Fibroblast of lung (primary cell): Measurements from ENCODE around the gene DNMT1.

Experiments used
- EZH2 ChIP-seq: IDR thresholded peaks from 2 replicates; pipeline ENCODE4 v1.5.1; 2012; ENCODE audit warnings: low read length, control low read depth, mild to moderate bottlenecking; ENCODE audit errors: missing control alignments
- TF ChIP-seq, protein P1 (sequence below), 2 donors: IDR thresholded peaks in 1 of 2; conservative IDR thresholded peaks in 1 of 2; 1 replicate in 1 of 2; 2 replicates in 1 of 2; pipeline ENCODE4 v1.5.1; 2011 to 2012; ENCODE audit warnings: low read length in 2 of 2, control low read depth in 1 of 2, inconsistent platforms in 1 of 2, low read depth in 1 of 2, mild to moderate bottlenecking in 1 of 2

DNA sequence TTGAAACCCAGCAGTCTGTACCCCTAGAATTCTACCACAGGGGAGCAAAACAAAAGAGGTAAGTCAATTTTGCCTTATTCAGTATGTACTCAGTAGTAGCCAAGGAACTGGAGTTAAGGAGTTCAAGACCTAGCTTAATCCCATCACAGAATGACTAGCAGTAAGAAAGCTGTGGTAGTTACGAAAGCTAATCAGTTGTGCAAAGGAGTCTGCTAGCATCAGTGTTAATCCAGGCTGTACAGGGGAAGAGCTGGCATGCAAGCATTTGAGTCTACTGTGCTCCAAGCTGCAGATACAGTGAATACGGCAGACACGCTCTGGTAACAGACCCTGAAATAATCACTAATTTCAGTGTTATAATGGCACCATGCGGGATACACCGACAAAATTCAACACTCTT lies 4.7 kb downstream of the DNMT1 start:
- TF ChIP-seq, protein P1, sequence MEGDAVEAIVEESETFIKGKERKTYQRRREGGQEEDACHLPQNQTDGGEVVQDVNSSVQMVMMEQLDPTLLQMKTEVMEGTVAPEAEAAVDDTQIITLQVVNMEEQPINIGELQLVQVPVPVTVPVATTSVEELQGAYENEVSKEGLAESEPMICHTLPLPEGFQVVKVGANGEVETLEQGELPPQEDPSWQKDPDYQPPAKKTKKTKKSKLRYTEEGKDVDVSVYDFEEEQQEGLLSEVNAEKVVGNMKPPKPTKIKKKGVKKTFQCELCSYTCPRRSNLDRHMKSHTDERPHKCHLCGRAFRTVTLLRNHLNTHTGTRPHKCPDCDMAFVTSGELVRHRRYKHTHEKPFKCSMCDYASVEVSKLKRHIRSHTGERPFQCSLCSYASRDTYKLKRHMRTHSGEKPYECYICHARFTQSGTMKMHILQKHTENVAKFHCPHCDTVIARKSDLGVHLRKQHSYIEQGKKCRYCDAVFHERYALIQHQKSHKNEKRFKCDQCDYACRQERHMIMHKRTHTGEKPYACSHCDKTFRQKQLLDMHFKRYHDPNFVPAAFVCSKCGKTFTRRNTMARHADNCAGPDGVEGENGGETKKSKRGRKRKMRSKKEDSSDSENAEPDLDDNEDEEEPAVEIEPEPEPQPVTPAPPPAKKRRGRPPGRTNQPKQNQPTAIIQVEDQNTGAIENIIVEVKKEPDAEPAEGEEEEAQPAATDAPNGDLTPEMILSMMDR (conservative IDR thresholded peaks at IDR 0.05 in 1 of 2, IDR thresholded peaks at IDR 0.05 in 1 of 2; ENCODE audit: low read depth in 1 of 2, low read length in 2 of 2), result no peak
- TF ChIP-seq EZH2, result no peak
